Kidney (tissue), 14 donors: ENCODE measurements around the gene SERTAD2. TPM values are rescaled to one million over a fixed set of nuclear protein-coding genes. Genes with fewer than 3 reads are reported as not detected.

Experiments used
- DNase-seq, 5 donors: peaks; one replicate each; pipeline ENCODE4 v3.0.0-alpha.2; 2013 to 2020
- FAIRE-seq: peaks from 2 replicates; lab custom pipeline; 2012; peaks lifted over from hg19 to GRCh38; lab: Jason Lieb, UNC
- H3K27ac ChIP-seq, 2 donors: one replicate each; pipeline ENCODE4 v1.7.0; 2013; ENCODE audit warnings: low read depth in 2 of 2, low read length in 2 of 2, inconsistent platforms in 1 of 2
- H3K27me3 ChIP-seq: one replicate; pipeline ENCODE4 v1.7.1; 2013; ENCODE audit warnings: low read length, inconsistent platforms; ENCODE audit not compliant: control insufficient read depth, insufficient read depth
- H3K36me3 ChIP-seq, 3 donors: one replicate each; pipeline versions ENCODE4 v1.7.0 to v1.7.1; 2013; ENCODE audit warnings: low read length in 3 of 3, control low read depth in 1 of 3, inconsistent platforms in 1 of 3; ENCODE audit not compliant: insufficient read depth in 3 of 3, control insufficient read depth in 2 of 3
- H3K4me1 ChIP-seq, 3 donors: one replicate each; pipeline versions ENCODE4 v1.7.0 to v1.7.1; 2013; ENCODE audit warnings: low read length in 3 of 3, inconsistent platforms in 1 of 3, low read depth in 1 of 3; ENCODE audit not compliant: control insufficient read depth in 2 of 3, insufficient read depth in 2 of 3
- H3K4me3 ChIP-seq, 3 donors: one replicate each; pipeline versions ENCODE4 v1.7.0 to v1.8.1; 2013; ENCODE audit warnings: low read length in 3 of 3, control low read depth in 1 of 3, inconsistent platforms in 1 of 3
- H3K9ac ChIP-seq, 3 donors: one replicate each; pipeline versions ENCODE4 v1.7.0 to v1.7.1; 2013; ENCODE audit warnings: low read length in 3 of 3, control low read depth in 1 of 3, inconsistent platforms in 1 of 3
- H3K9me3 ChIP-seq, 3 donors: one replicate each; pipeline versions ENCODE4 v1.7.0 to v1.7.1; 2013; ENCODE audit warnings: low read length in 3 of 3, control low read depth in 1 of 3, inconsistent platforms in 1 of 3; ENCODE audit not compliant: control insufficient read depth in 2 of 3, insufficient read depth in 1 of 3
- CTCF ChIP-seq: IDR thresholded peaks from 3 replicates; pipeline ENCODE4 v1.5.1; 2012; ENCODE audit warnings: mild to moderate bottlenecking, moderate library complexity, borderline replicate concordance; ENCODE audit not compliant: insufficient read depth; ENCODE audit errors: extremely low read depth
- intact Hi-C: fragments of 100-400 bp; cut with DNase I; formaldehyde crosslinking; loops from one replicate; pipeline ENCODE4 v1.11.1; 2022
- polyA plus RNA-seq: library from polyadenylated mRNA; stranded (reverse); fragments of 350-450 nt; fragmentation: Illumina TruSeq; extraction: RNeasy Lipid Tissue Mini Kit (QIAGEN cat#74804); gene quantifications from one replicate; pipeline ENCODE4 v1.2.3, GENCODE V29; 2014; ENCODE audit warnings: low read depth, low replicate concordance; ENCODE audit not compliant: insufficient read depth
- total RNA-seq: library from RNA; stranded (reverse); fragmentation: NEBNext Ultra II Directional; extraction: Animal tissue kit (Norgen Biotek cat#: 25700); gene quantifications from one replicate; pipeline ENCODE4 v1.2.1, GENCODE V29; 2021
- donor health status: control.
- donor health status: control.
- donor health status: control.
- donor health status: control.
- donor health status: control.
- donor health status: DM: yes; HTN: yes; CAD: no.
- donor health status: Normal renal cell carcinoma (clear cell type).

Gene SERTAD2
- total and polyA plus RNA-seq, 2 donors from 2014 or later, result 6.2 to 21.1 TPM

- H3K9ac ChIP-seq, result no peak overlapping the region
- intact Hi-C loops, result loop anchor here (5.0 kb wide), 1 partner anchor 74 kb away; no protein-coding TSS in a partner anchor
- peaks cover 0 to 11% (median 2%) of the 10 kb centered on the region in 3 donors for H3K4me1 ChIP-seq
- H3K9me3 ChIP-seq, result no peaks in the 10 kb centered on the region
- H3K27me3 ChIP-seq, result no peaks in the 10 kb centered on the region
- no peak for TF ChIP-seq CTCF
- FAIRE-seq (no peak), DNase-seq (no peak)
- H3K36me3 ChIP-seq, result no peaks in the 10 kb centered on the region
- H3K4me3 ChIP-seq, result no peak overlapping the region
- no peak overlapping the region for H3K27ac ChIP-seq
Measured at GRCh38 chr2:64663402-64663801, 9.7 kb upstream of the SERTAD2 start.

- no peak overlapping the region for H3K4me3 ChIP-seq
- no peaks in the 10 kb centered on the region for H3K27me3 ChIP-seq
- H3K4me1 ChIP-seq, result no peaks in the 10 kb centered on the region
- no peak for TF ChIP-seq CTCF
- intact Hi-C loops, result loop anchor here (5.0 kb wide), 1 partner anchor 76 kb away; no protein-coding TSS in a partner anchor
- no peaks in the 10 kb centered on the region for H3K9me3 ChIP-seq
- no peak overlapping the region for H3K27ac ChIP-seq
- H3K9ac ChIP-seq, result no peak overlapping the region
- DNase-seq (no peak), FAIRE-seq (no peak)
- no peaks in the 10 kb centered on the region for H3K36me3 ChIP-seq
Measured at GRCh38 chr2:64661741-64662169, 8.0 kb upstream of the SERTAD2 start.

- Histone ChIP-seq H3K27me3 (no peaks in the 10 kb centered on the region), H3K36me3 (no peaks in the 10 kb centered on the region), H3K9ac (no peak overlapping the region), H3K4me3 (no peak overlapping the region), H3K9me3 (no peaks in the 10 kb centered on the region), H3K4me1 (peaks cover 0 to 3% (median 3%) of the 10 kb centered on the region in 3 donors), H3K27ac (no peak overlapping the region)
- DNase-seq (no peak), FAIRE-seq (no peak)
- TF ChIP-seq CTCF, result no peak
- intact Hi-C loops, result no loop called here
Measured at GRCh38 chr2:64659252-64659651, 5.5 kb upstream of the SERTAD2 start.

GRCh38 chr2:64658269-64658668, 4.6 kb upstream of the SERTAD2 start:
- no peaks in the 10 kb centered on the region for H3K9me3 ChIP-seq
- DNase-seq, result no peak
- no peak overlapping the region for H3K27ac ChIP-seq
- intact Hi-C loops, result no loop called here
- H3K4me1 ChIP-seq, result peaks cover 0 to 3% (median 3%) of the 10 kb centered on the region in 3 donors
- no peaks in the 10 kb centered on the region for H3K36me3 ChIP-seq
- H3K9ac ChIP-seq, result no peak overlapping the region
- TF ChIP-seq CTCF, result no peak
- FAIRE-seq, result no peak
- H3K27me3 ChIP-seq, result no peaks in the 10 kb centered on the region
- H3K4me3 ChIP-seq, result no peak overlapping the region
